DND-41 (cell line): Measurements from ENCODE around the gene TBL1XR1.

Experiments used
- ATAC-seq: fragments of 200-7000 bp; cut with Tn5 transposase; 3 replicates; pipeline ENCODE4 v1.9.1; 2021; ENCODE audit warnings: low read depth; ENCODE audit not compliant: insufficient read depth
- DNase-seq: peaks from one replicate; pipeline ENCODE4 v3.0.0-alpha.2; 2020
- H2AFZ ChIP-seq: 2 replicates; pipeline ENCODE4 v1.6.0; 2012; ENCODE audit warnings: low read depth, low read length
- H3K27ac ChIP-seq: 2 replicates; pipeline ENCODE4 v1.5.1; 2012; ENCODE audit warnings: low read length, inconsistent platforms
- H3K27me3 ChIP-seq: fragments of 200-600 bp; sonication (generic); 2 replicates; pipeline ENCODE4 v1.6.0; 2012; ENCODE audit warnings: low read length, mild to moderate bottlenecking, inconsistent platforms; ENCODE audit not compliant: insufficient read depth, poor library complexity
- H3K36me3 ChIP-seq: 2 replicates; pipeline ENCODE4 v1.5.1; 2012; ENCODE audit warnings: low read length, inconsistent platforms; ENCODE audit not compliant: insufficient read depth
- H3K4me1 ChIP-seq: 2 replicates; pipeline ENCODE4 v1.5.1; 2012; ENCODE audit warnings: mild to moderate bottlenecking, low read length; ENCODE audit not compliant: insufficient read depth
- H3K4me2 ChIP-seq: 2 replicates; pipeline ENCODE4 v1.6.0; 2012; ENCODE audit warnings: mild to moderate bottlenecking, moderate library complexity, low read length, inconsistent platforms; ENCODE audit not compliant: insufficient read depth
- H3K4me3 ChIP-seq, 2 experiments: fragments of 200-600 bp in 1 of 2; shearing (Covaris generic) in 1 of 2; 2 replicates each; pipeline ENCODE4 v1.5.1; 2012 to 2016; ENCODE audit warnings: inconsistent platforms in 2 of 2, low read length in 2 of 2, mild to moderate bottlenecking in 2 of 2, low read depth in 1 of 2, moderate library complexity in 1 of 2
- H3K79me2 ChIP-seq: 2 replicates; pipeline ENCODE4 v1.6.0; 2012; ENCODE audit warnings: low read length, inconsistent platforms; ENCODE audit not compliant: insufficient read depth
- H3K9ac ChIP-seq: 2 replicates; pipeline ENCODE4 v1.6.0; 2012; ENCODE audit warnings: low read depth, mild to moderate bottlenecking, inconsistent platforms, low read length, moderate library complexity
- H3K9me3 ChIP-seq: 2 replicates; pipeline ENCODE4 v1.5.1; 2012; ENCODE audit warnings: low read length, moderate library complexity, mild to moderate bottlenecking, inconsistent platforms; ENCODE audit not compliant: insufficient read depth, severe bottlenecking
- H4K20me1 ChIP-seq: 2 replicates; pipeline ENCODE4 v1.6.0; 2012; ENCODE audit warnings: low read length; ENCODE audit not compliant: insufficient read depth
- EZH2 ChIP-seq: IDR thresholded peaks from 3 replicates; pipeline ENCODE4 v1.6.1; 2012; ENCODE audit warnings: borderline replicate concordance, low read depth, mild to moderate bottlenecking, moderate library complexity, low read length, inconsistent platforms; ENCODE audit not compliant: severe bottlenecking
- TF ChIP-seq, protein P1 (sequence below): IDR thresholded peaks from 2 replicates; pipeline ENCODE4 v1.5.1; 2012; ENCODE audit warnings: borderline replicate concordance, low read length, moderate library complexity, mild to moderate bottlenecking; ENCODE audit not compliant: poor library complexity, severe bottlenecking; ENCODE audit errors: extremely low read depth

TBL1XR1 gene

DNA sequence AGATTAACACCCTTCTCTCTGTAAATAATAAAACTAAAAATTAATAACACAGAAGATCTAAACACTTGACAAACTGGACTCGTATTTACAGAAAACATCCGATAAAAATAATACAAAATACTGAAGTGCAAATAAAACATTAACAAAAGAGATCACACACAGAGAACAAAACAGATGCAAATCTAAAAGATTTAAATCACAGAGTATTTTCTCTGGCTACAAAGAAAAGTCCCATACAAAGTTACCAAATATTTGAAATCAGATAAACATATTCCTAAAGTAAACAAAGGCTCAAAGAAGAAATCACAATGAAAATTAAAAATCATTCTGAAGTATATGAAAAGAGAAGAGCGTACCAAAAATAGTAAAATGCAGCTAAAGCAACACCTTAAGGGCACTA is 42.5 kb downstream of the TBL1XR1 start:
- no peak for DNase-seq
- Histone ChIP-seq H3K9ac (no peak overlapping the region), H3K79me2 (peaks cover 100% of the 10 kb centered on the region), H2AFZ (no peak overlapping the region), H3K36me3 (peaks cover 3% of the 10 kb centered on the region; the same call in 1 of the 2 replicates), H3K4me1 (peaks cover 8% of the 10 kb centered on the region), H3K27me3 (no peaks in the 10 kb centered on the region), H3K4me3 (no peak overlapping the region), H3K9me3 (no peaks in the 10 kb centered on the region), H3K27ac (no peak overlapping the region), H3K4me2 (no peak overlapping the region), H4K20me1 (peaks cover 66% of the 10 kb centered on the region)
- no peak for ATAC-seq
- TF ChIP-seq, protein P1, sequence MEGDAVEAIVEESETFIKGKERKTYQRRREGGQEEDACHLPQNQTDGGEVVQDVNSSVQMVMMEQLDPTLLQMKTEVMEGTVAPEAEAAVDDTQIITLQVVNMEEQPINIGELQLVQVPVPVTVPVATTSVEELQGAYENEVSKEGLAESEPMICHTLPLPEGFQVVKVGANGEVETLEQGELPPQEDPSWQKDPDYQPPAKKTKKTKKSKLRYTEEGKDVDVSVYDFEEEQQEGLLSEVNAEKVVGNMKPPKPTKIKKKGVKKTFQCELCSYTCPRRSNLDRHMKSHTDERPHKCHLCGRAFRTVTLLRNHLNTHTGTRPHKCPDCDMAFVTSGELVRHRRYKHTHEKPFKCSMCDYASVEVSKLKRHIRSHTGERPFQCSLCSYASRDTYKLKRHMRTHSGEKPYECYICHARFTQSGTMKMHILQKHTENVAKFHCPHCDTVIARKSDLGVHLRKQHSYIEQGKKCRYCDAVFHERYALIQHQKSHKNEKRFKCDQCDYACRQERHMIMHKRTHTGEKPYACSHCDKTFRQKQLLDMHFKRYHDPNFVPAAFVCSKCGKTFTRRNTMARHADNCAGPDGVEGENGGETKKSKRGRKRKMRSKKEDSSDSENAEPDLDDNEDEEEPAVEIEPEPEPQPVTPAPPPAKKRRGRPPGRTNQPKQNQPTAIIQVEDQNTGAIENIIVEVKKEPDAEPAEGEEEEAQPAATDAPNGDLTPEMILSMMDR = no peak
- no peak for TF ChIP-seq EZH2

DNA sequence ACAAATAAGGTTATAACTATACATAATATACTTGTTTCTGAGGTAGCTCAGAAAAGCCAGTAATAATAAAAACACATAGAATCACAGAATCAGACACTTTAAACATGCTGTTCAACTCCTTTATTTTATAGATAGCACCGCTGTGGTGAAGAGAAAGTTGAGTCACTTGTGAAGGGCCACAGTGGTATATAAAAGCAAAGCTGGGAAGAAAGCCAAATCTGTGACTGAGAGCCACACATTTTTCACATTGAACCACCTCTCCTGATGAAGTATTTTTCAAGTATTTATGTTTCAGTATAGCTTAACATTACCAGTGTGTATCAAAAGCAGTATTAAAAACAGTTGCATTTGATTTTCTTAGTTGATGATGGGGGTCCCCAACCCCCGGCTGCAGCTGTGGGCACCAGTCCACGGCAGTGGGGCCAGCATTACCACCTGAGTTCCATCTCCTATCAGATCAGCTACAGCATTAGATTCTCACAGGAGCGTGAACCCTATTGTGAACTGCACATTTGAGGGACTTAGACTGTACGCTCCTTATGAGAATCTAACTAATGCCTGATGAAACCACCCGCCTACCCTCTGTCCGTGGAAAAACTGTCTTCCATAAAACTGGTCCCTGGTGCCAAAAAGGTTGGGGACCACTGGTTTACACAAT is 46.2 kb downstream of the TBL1XR1 start:
- Histone ChIP-seq H3K27ac (no peak overlapping the region), H3K79me2 (peaks cover 100% of the 10 kb centered on the region)
- ATAC-seq = peak; percentile 68

DNA sequence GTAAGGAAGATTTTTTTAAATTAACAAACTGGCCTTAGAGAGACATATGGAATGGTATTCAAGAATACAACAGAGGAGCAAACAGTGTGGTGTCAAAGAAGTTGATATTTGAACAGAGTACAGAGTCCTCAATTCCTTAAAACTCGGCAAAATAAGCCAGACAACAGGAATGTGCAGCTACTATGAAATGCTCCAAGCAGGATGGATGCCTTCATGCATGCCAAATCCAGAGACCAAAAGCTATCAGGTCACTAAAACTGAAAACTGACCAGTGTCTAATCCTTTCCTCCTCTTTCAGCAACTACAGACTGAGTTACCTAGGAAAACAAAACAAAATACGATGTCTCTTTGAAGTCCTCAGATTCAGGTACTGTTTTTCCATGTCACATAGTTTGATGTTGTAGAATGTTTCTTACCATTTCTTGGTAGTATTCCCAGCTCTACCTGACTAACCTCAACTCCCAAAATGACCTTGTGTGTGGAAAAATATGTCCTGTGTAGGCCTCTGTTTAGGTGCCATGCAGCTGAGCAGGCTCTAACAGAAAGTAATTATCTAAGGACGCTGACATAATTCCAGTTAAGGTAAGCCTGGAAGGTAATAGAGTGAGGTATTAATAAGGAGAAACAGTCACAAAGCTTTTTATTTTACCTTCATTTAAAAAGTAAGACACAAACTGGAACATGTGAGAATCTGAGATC is 46.9 kb downstream of the TBL1XR1 start:
- Histone ChIP-seq H3K27ac (peak overlapping the region; percentile 8; the same call in 1 of the 2 replicates), H3K4me1 (peaks cover 15% of the 10 kb centered on the region), H3K36me3 (peaks cover 9% of the 10 kb centered on the region; the same call in 1 of the 2 replicates), H3K4me3 (no peak overlapping the region), H3K27me3 (no peaks in the 10 kb centered on the region), H3K9me3 (no peaks in the 10 kb centered on the region), H3K4me2 (no peak overlapping the region), H4K20me1 (peaks cover 78% of the 10 kb centered on the region), H3K9ac (no peak overlapping the region), H3K79me2 (peaks cover 100% of the 10 kb centered on the region), H2AFZ (no peak overlapping the region)
- no peak for TF ChIP-seq EZH2
- TF ChIP-seq, protein P1 = no peak
- DNase-seq (no peak), ATAC-seq (no peak)

More for the DNA sequence above, 46.2 kb downstream of the TBL1XR1 start:
- H3K4me2 ChIP-seq = no peak overlapping the region
- no peak for TF ChIP-seq EZH2
- TF ChIP-seq, protein P1 = no peak
- peaks cover 9% of the 10 kb centered on the region; the same call in 1 of the 2 replicates for H3K36me3 ChIP-seq
- no peaks in the 10 kb centered on the region for H3K27me3 ChIP-seq
- no peaks in the 10 kb centered on the region for H3K9me3 ChIP-seq
- DNase-seq = no peak
- no peak overlapping the region for H2AFZ ChIP-seq
- H4K20me1 ChIP-seq = peaks cover 75% of the 10 kb centered on the region
- H3K9ac ChIP-seq = no peak overlapping the region
- no peak overlapping the region for H3K4me3 ChIP-seq
- H3K4me1 ChIP-seq = peaks cover 11% of the 10 kb centered on the region
